Right ventricle myocardium inferior (tissue), 1 donor: ENCODE results near the gene STK24. TPM values are rescaled to one million over a fixed set of nuclear protein-coding genes. Genes with fewer than 3 reads are reported as not detected.

Source experiments
- ATAC-seq: fragments of 200-7000 bp; cut with Tn5 transposase; one replicate; pipeline ENCODE4 v1.9.1; 2020; ENCODE audit warnings: mild to moderate bottlenecking, moderate library complexity
- DNase-seq: peaks from one replicate; pipeline ENCODE4 v3.0.0; 2021; ENCODE audit errors: missing footprints
- intact Hi-C: fragments of 100-400 bp; cut with DNase I; formaldehyde crosslinking; loops from one replicate; pipeline ENCODE4 v1.11.0; 2022
- total RNA-seq: library from RNA; stranded (reverse); fragmentation: NEBNext Ultra II Directional; extraction: Animal tissue kit (Norgen Biotek cat#: 25700); gene quantifications from one replicate; pipeline ENCODE4 v1.2.1, GENCODE V29; 2021
- donor health status: DM: no; HTN: yes; CAD: no; lungs with severe emphysema.

STK24 gene
- total RNA-seq, 1 donor from 2014 or later, result 69.6 TPM

DNA sequence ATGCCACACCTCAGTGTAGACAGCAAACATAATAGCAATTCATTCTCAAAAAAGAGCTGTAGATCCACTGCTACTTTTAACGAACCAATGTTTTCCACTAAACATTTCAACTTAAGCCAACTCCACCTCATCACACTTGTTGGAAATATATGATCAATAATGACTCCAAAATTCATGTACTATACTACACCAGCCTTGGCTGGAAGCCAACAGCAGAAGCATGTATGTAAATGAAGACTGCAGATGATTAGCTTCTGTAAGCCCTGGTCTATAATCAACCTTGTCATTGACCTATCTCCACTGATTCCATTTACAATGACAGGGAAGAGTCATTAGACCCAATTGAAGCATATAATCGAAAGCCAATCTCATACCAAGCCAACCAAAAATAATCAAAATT, 71.7 kb downstream of the STK24 start:
- DNase-seq, result no peak
- intact Hi-C loops, result no loop called here
- ATAC-seq, result no peak

DNA sequence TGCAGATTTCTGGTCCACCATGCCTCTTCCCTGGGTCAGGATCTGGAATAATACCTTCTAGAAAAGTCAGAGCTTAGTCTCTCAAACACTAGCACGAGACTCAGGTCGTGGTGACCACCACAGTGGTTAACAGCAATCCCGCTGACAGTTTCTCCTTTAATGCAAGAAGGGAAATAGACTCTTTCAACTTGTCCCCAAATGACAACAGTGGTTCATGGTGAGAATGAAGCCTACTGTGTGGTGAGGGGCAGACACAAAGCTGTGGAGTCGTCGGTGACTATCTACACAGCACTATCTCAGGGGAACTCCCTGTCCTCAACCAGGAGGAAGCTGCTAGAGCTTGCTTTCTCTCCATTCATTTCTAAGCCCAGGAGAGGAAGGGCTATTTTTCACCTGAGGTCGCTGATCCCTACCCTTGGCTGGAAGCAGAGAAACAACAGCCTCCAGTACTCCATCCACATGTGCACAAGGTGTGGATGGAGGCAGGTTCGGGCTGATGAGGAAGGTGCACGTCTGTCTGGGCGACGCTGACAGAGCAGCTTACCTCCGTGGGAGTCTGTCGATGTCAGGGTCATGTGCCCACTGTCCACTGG, 72.4 kb downstream of the STK24 start:
- intact Hi-C loops, result no loop called here
- ATAC-seq (no peak), DNase-seq (no peak)

DNA sequence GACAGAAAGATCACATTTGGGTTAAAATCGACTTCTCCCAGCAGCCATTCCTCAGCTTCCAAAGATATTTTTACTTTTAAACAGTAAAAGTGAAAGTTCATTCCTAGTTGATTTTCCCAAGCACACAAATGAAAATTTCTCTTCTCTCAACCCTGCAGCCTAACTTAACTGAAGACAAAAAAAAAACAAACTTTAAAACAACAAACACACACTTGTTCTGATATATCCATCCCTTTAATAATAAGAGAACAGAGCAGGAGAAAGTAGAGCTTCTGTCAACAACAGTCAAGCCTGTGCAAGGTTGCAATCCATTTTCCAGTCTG, 72.9 kb downstream of the STK24 start:
- ATAC-seq (no peak), DNase-seq (no peak)
- intact Hi-C loops, result no loop called here

DNA sequence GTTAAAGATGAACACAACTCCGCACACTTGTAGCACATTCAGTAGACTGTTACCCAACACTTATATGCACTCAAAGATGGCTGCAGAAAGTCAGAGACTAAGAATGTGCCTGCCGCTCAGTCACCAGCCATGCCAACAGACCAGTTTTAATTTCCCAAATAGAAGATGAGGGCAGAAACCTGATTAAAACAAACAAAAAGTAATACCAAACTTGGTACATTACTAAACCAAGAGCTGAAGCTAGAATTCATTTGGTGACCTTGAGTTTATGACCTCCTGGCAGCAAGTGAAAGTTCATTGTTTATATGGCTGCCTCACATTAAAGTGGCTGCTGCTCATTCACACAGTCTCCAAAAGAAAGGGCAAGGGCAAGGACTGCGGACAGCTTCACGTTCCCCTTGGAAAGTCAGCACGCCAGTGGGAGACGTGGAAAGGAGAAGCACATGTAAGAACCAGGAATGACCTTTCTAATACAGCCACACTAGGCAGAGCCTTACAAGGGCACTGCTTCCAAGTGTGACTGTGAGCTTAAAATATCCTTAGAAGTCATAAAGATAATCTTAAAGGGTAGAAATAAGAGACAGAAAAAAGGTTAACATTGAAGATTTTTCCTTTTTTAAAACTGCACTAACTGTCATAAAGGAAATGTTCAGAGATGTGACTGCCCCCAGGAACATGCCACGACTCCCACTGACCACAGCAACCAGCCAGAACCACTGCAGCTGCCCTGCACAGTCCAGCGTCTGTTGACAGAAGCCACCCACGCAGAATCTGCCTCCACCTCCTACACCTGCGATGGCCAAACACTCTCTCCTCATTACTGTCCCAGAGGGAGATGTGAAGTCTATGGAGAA, 73.5 kb downstream of the STK24 start:
- ATAC-seq (peak; percentile 53), DNase-seq (no peak)
- intact Hi-C loops, result no loop called here

DNA sequence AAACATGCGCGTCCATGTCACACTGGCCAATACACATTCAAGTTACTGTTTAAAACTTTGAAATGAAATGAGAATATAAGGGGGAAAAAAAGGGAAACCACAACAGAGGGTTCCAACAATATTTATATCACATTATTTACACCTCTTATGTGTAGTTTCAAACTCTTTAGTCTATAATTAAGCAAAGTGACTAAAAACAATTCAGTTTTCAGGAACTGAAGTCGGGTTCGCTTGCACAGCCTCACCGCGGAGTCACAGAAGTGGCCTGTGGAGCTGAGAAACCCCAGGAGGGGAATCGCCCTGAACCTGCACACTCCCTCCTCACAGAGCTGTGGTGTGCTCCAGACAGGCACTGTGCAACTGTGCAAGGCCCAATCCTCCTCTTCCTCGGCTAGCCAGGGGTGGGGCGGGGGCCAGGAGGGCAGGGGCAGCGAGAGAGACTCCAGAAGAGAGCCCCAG, 75.9 kb downstream of the STK24 start:
- ATAC-seq (no peak), DNase-seq (no peak)
- intact Hi-C loops, result no loop called here

DNA sequence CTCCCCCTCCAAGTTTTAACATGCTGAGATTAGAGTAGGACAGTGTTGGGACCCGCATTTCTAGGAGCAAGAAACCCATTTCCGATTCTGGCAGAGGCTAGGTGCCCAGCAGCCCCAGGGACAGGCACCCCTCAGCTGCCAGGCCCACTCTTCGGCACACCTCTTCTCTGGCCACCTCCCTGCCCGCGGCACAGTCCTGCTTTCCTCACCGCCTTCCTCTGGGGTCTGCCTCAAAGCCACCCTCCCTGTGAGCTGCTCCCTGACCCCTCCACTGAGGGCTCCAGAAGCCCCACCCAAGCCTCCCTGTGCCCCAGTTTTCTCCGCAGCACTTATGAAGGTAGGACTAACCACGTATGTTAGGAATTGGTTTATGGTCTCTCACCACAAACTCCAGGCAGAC, 79.9 kb downstream of the STK24 start:
- intact Hi-C loops, result no loop called here
- ATAC-seq (no peak), DNase-seq (no peak)

DNA sequence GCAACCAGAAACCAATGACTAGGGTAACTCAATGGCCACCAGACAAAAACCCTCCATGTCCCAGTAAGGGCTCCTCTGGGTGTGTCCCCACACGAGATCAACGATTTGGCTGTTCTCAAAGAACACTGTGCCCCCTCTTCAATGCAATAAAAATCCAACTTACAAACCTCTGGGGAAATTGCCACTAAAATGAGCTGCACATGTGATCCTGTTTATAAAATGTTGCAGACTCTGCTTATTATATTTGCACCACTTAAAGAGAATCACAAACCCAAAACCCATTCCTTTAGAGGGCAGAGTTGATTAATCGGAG, 80.5 kb downstream of the STK24 start:
- intact Hi-C loops, result no loop called here
- no peak for DNase-seq
- ATAC-seq, result peak; percentile 71

DNA sequence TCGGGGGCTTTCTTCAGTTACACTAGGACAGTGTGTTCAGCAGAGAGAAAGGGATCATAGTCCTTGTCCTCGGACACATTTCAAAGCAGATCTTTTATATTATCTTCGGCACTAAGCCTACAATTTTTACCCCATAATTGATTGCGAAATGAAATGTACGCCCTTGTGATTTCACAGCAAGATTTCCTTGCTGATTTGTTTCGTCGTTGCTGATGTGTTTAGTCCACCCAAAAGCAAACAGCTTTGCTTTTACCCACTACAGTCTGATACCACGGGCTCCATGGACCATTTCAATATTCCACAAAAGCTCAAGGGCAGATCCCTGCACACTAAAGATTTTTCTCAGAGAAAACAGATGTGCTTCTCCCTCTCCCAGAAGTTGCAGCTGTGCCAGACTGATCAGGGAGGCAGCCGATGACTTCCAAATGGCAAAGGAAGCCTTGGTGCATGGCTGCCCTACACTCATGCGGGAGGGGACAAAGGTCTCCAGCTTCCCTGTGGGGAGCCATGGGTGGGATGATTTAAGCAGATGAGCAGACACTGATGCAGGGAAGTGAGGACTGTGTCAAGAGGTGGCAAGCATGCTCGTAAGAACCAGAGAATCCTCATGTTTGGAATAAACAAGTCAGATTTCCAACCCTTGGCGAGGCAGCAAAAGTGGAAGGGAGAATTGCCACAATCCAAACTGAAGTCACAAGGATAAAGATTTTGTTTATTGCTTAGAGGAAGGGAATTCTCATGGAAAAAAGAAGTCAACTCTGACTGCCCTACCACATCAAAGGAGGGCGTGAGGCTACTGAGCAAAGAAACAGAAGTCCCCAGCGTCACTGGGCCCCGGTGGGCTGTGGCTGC, 81.1 kb downstream of the STK24 start:
- intact Hi-C loops, result no loop called here
- ATAC-seq (peak; percentile 69), DNase-seq (peak; percentile 67)

DNA sequence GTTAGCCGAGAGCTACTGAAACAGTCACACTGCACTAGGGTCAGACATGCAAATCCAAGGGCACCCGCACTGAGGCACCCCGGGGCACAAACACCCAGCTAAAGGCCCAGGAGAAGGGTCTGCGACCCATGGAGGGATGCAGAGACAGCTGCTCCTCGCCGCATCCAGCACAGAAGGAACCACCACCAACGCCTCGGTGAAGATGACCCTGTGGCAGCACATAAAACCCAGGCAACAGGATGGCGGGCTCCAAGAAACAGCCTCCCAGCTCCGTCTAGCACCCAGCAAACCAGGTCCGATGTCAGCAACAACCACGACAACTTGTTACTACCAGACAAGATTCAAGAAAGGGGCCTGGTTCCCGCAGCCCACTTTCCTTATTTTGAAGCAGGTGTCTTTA, 82.1 kb downstream of the STK24 start:
- no peak for DNase-seq
- ATAC-seq, result no peak
- intact Hi-C loops, result no loop called here

DNA sequence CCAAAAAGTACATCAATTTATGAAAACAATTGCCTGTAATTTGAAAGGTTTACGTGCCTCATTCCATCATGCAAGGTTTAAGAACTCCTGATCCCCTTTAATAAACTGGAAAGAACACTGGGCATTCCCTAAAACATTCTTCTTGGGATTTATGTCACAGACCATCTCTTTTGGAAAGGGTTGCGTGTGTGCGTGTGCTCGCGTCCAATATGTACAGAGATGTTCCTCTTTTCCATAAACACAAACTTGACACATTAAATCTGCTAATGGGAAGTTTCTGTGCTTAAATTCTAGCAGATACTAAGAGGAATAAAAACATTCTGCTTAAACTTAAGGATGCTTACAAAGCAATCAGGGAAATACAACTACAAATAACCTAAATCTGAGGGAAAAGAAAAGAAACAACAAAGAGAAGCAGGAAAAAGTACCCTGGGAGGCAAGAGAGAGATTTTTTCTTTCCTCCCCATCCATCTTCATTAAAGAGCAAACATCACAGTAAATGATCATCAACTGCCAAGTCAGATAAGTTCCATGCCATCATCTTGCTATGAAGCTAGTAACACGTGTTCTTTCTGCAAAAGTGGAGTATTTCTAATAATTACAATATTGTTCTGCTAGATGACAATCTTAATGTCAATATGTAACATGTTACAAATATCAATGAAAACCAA, 83.7 kb downstream of the STK24 start:
- intact Hi-C loops, result no loop called here
- ATAC-seq, result no peak
- no peak for DNase-seq

DNA sequence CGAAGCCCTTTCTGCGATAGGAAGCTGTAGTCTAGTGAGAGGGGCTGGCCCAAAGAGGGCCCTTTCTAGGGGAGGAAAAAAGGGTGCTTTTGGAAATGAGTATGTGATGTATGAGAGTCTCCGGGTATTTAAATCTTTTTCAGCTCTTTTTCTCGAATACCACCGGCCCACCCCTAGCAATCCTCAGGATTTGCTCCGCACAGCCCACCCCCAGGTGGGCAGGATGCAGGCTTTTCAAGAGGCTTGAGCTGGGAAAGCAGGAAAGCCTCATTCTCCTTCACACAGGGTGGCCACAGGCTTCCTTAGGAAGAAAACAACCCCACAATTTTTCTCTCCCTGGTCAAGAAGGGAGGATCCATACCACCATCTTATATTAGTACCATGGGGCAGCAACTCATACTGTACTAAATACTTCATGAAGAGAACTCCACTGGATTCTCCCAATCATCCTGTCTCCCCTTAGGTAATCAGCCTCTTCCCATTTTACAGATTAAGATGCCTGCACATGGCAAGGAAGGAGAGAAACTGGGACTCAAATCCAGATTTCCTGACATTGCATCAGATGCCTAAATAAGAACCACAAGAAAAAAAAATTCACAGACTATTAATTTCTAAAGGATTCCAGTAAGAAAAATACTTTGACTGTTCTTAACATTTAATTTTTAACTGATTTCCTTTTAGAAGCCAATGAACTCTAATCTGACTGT, 84.4 kb downstream of the STK24 start:
- ATAC-seq, result no peak

DNA sequence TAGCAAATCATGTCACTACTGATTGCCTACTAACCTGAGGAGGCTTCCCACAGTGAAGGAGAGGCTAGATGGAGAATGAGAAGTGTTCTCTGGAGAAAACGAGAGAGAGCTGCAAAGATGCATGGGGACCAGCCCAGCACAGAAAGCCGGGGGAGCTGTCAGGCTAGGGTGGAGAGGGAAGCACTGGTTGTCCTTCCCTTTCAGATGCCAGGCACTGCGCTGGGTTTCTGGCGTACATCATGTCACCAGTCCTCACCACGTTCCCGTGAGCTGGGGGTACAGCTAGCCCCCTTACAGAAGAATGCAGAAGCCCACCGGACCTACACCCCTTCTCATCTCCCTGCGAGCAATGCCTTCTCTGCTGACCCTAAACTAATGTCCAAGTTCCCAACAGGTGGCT, 86.0 kb downstream of the STK24 start:
- intact Hi-C loops, result no loop called here
- ATAC-seq, result no peak
- no peak for DNase-seq

More for the DNA sequence above, 84.4 kb downstream of the STK24 start:
- no peak for DNase-seq
- intact Hi-C loops, result no loop called here

DNA sequence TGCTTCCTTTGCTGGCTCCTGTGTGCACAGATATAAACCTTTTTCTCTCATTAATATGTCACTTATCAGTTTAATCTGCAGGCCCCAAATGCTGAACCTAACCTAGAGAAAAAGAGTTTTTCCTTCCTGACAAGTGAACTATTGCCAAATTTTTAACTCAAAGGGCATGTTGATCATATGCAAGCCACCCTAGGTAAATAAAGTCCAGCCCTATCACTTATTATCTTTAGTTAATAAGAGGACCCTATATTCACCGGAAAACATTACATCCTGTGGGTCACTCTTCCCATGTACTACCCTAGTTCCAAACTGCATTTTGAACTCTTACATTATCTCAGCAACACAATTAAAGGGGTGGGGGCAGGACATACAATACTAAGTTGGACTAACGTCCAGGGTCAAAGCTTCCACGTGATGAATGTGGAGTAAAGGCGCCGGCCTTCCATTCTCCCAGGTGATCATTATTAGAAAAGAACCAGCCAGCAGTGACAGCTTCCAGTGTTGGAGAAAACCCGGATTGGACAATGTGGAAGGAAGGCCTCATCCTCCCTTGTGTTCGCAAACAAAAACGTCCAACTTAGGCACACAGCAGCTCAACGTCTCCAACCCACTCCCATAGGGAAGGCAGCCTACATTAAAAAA, 86.6 kb downstream of the STK24 start:
- no peak for DNase-seq
- no peak for ATAC-seq
- intact Hi-C loops, result no loop called here

DNA sequence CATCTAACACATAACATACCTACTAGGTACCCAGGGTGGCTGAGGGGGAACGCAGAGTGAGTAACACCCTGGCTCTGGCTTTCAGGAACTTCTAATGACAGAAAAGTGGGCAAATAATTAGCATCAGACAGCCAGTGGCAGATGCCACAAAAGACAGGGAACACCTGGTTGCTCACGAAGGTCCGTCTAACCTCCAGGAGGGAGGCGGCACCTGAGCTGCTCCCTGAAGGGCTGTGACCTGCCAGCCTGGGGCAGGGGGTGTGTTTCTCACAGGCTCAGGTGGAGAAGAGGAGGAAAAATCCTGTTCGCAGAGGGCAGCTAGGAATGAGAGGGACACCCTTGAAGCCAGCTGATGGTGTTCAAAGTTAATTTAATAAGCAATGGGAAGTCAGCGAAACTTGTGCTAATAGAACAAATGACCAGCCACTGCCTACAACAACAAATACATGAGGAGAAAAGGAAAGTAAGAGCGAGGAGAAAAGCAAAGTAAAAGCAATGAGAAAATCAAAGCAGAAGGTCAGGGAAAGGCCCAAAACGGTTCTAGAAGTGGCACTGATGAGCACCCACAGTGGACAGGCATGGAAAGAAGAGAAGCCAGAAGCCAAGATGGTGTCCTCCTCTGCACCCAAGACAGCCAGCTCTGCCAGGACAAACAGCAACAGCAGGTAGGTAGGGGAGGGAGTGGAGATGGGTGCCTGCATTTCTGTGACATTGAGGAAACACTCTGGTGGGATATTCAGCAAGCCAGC, 87.3 kb downstream of the STK24 start:
- ATAC-seq (no peak), DNase-seq (no peak)
- intact Hi-C loops, result no loop called here

DNA sequence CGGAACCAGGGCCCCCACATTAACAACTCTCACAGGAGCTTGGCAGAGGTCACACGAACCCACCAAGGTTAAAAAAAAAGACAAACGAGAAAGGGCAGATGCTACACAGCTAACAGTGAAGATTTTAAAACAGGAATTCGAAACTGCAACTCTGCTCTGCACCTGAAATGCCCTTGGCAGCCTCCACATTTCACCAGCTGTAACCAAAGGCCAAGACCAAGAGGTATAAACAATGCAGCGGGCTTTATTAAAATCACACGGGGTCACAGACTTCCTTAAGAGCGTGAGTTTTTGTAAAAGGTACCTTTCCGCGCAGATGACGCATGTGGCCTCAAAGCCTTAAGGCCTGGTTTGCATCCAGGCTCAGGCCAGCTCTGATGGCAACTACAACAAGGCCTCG, 88.2 kb downstream of the STK24 start:
- no peak for DNase-seq
- intact Hi-C loops, result no loop called here
- ATAC-seq, result no peak

DNA sequence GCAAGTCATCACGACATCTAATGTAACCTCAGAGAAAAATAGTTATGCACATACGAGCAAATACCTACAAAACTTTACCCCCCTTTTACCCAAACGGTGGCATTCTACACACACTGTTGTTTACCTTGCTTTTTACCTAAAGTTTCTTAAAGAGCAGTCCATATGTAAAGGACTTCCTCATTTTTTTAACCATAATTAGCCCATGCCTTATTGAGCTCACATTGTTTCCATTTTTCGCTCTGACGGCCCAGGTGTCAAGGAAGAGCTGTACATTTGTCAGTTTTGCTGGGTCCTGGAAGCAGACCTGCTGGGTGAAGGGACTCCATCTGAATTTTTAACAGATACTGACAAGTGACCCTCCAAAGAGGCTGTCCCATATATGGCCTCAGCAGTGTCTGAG, 89.4 kb downstream of the STK24 start:
- intact Hi-C loops, result no loop called here
- no peak for ATAC-seq
- DNase-seq, result no peak

DNA sequence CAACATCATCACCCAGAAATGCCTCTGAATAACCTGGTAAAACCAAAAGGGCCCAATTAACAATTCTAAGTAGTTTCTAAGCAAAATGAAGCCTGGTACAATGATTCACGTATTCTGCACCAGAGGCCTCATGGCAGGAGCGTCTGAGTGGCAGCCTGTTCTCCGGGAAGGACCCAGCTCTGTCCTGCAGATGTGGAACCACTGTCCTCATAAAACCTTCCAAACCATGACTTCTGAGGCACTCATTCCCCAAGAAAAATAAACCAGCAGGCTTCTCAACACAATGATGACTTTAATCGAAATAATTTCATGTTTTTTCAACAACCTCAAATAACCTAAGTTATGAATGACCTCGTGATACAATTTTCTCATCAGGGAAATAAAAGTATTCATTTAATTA, 89.9 kb downstream of the STK24 start:
- intact Hi-C loops, result no loop called here
- DNase-seq (no peak), ATAC-seq (no peak)

DNA sequence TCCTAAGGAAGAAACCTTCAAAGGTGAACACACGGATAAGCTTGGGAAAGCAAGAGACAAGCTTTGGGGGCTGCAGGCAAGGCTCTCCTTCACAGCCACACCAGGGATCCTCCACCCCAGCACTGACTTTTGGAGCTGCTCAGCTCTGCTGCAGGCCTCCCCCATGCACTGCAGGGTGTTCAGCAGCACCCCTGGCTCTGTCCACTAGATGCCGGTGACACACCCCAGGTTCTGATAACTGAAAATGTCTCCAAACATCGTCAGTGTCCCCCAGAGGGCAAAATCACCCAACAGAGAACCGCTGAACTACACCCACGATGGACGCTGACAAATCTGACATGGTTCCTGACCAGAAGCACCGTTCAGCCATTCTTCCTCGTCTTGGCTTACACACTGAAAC, 90.5 kb downstream of the STK24 start:
- ATAC-seq, result no peak
- intact Hi-C loops, result no loop called here

More for the DNA sequence above, 90.5 kb downstream of the STK24 start:
- no peak for DNase-seq
